Fibroblast of gingiva (primary cell): ENCODE measurements around the gene PBX4.
"Not testable (repeated sequence)": the region's sequence is repeated elsewhere in the genome, so short reads cannot be mapped to it uniquely, and the experiment has no call there.

Source experiments
- DNase-seq: peaks from one replicate; pipeline ENCODE4 v3.0.0-alpha.2; 2011; ENCODE audit warnings: low read depth

The PBX4 gene

GRCh38 chr19:19618219-19619051, at the start of gene PBX4:
PBX4 (minus strand) TSS chr19:19618687; CDS start chr19:19618629, 58 bp downstream.
- DNase-seq: peak; percentile 90

GRCh38 chr19:19665420-19665948, 47.0 kb upstream of the PBX4 start:
- not testable (repeated sequence) for DNase-seq

GRCh38 chr19:19663256-19664120, 45.0 kb upstream of the PBX4 start, which contains the start of gene ATP13A1:
ATP13A1 (minus strand) TSS chr19:19663676; CDS start chr19:19663666, 10 bp downstream.
- peak; percentile 98 for DNase-seq

GRCh38 chr19:19662871-19663255, 44.4 kb upstream of the PBX4 start:
- no peak for DNase-seq

GRCh38 chr19:19662344-19662743, 43.9 kb upstream of the PBX4 start:
- DNase-seq: no peak

- no peak for DNase-seq
These were observed 43.3 kb upstream of the PBX4 start for GRCh38 chr19:19661675-19662251.

GRCh38 chr19:19661141-19661674, 42.7 kb upstream of the PBX4 start:
- no peak for DNase-seq

- no peak for DNase-seq
These were observed 41.3 kb upstream of the PBX4 start for GRCh38 chr19:19659646-19660245.

- no peak for DNase-seq
These were observed 38.9 kb upstream of the PBX4 start for GRCh38 chr19:19657397-19657783.

GRCh38 chr19:19656451-19657396, 38.2 kb upstream of the PBX4 start:
- no peak for DNase-seq

- DNase-seq: no peak
These were observed 37.3 kb upstream of the PBX4 start for GRCh38 chr19:19655641-19656343.

- DNase-seq: no peak
These were observed 36.6 kb upstream of the PBX4 start for GRCh38 chr19:19655051-19655594.

GRCh38 chr19:19654441-19654840, 36.0 kb upstream of the PBX4 start:
- no peak for DNase-seq

GRCh38 chr19:19653597-19654147, 35.2 kb upstream of the PBX4 start:
- no peak for DNase-seq

GRCh38 chr19:19652482-19653295, 34.2 kb upstream of the PBX4 start:
- no peak for DNase-seq

GRCh38 chr19:19651076-19651475, 32.6 kb upstream of the PBX4 start:
- DNase-seq: no peak

- DNase-seq: no peak
These were observed 31.8 kb upstream of the PBX4 start for GRCh38 chr19:19650331-19650730.

- no peak for DNase-seq
These were observed 31.1 kb upstream of the PBX4 start for GRCh38 chr19:19649580-19649995.
